ENCODE measurements around the gene MUC6. TPM values are rescaled to one million over a fixed set of nuclear protein-coding genes. Genes with fewer than 3 reads are reported as not detected.

The MUC6 gene
- total RNA-seq, 2 donors from 2014 or later, result 0.10 TPM; not detected in 1

DNA sequence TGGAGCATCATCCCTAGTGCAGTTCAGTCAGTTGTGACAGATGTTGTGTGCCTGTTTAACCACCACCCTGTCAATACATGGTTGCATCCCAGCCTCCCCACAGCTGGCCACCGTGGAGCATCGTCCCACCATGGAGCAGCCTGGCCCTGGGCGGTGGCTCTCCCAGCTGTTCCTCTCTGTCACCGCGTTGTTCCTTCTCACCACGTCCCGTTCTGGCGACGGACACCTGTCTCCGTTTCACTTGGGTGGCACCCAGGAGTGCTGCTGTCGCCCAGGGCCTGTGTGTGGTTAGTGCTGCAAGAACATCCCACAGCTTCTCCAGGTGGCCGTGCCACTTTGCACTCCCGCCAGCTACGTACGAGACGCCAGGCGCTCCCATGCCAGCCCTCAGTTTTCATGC, 26.5 kb downstream of the MUC6 start:
- H3K27me3 ChIP-seq, result no peaks in the 10 kb centered on the region
- TF ChIP-seq, protein P1, sequence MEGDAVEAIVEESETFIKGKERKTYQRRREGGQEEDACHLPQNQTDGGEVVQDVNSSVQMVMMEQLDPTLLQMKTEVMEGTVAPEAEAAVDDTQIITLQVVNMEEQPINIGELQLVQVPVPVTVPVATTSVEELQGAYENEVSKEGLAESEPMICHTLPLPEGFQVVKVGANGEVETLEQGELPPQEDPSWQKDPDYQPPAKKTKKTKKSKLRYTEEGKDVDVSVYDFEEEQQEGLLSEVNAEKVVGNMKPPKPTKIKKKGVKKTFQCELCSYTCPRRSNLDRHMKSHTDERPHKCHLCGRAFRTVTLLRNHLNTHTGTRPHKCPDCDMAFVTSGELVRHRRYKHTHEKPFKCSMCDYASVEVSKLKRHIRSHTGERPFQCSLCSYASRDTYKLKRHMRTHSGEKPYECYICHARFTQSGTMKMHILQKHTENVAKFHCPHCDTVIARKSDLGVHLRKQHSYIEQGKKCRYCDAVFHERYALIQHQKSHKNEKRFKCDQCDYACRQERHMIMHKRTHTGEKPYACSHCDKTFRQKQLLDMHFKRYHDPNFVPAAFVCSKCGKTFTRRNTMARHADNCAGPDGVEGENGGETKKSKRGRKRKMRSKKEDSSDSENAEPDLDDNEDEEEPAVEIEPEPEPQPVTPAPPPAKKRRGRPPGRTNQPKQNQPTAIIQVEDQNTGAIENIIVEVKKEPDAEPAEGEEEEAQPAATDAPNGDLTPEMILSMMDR (IDR thresholded peaks at IDR 0.05), result no peak

DNA sequence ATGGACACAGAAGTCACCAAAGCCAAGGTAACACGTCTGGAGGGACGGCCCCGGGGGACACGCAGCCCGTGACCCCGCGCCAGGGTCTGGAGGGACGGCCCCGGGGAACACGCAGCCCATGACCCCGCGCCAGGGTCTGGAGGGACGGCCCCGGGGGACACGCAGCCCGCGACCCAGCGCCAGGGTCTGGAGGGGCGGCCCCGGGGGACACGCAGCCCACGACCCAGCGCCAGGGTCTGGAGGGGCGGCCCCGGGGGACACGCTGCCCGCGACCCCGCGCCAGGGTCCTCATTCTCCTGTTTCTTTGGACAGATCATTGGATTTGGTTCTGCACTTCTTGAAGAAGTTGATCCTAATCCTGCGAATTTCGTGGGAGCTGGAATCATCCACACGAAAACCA, 27.1 kb downstream of the MUC6 start:
- H3K36me3 ChIP-seq, result peaks cover 21% of the 10 kb centered on the region
- intact Hi-C loops (cut with DNase I), result no loop called here
- no peaks in the 10 kb centered on the region for H3K4me1 ChIP-seq
- no peaks in the 10 kb centered on the region for H3K9me3 ChIP-seq
- DNase-seq, result no peak
- TF ChIP-seq, protein P1 (IDR thresholded peaks at IDR 0.05), result no peak
- H3K27ac ChIP-seq, result no peak overlapping the region
- H3K4me3 ChIP-seq, result no peak overlapping the region
- no peak overlapping the region for H3K9ac ChIP-seq (ENCODE audit: low read depth in 2 of 2, low read length in 2 of 2)
- no peaks in the 10 kb centered on the region for H3K27me3 ChIP-seq

More for the DNA sequence above, 26.5 kb downstream of the MUC6 start:
- no peak overlapping the region for H3K4me3 ChIP-seq
- H3K9ac ChIP-seq (ENCODE audit: low read depth in 2 of 2, low read length in 2 of 2), result no peak overlapping the region
- no peak for DNase-seq
- no peaks in the 10 kb centered on the region for H3K4me1 ChIP-seq
- intact Hi-C loops (cut with DNase I), result no loop called here
- no peaks in the 10 kb centered on the region for H3K9me3 ChIP-seq
- H3K36me3 ChIP-seq, result peaks cover 21% of the 10 kb centered on the region
- H3K27ac ChIP-seq, result no peak overlapping the region

DNA sequence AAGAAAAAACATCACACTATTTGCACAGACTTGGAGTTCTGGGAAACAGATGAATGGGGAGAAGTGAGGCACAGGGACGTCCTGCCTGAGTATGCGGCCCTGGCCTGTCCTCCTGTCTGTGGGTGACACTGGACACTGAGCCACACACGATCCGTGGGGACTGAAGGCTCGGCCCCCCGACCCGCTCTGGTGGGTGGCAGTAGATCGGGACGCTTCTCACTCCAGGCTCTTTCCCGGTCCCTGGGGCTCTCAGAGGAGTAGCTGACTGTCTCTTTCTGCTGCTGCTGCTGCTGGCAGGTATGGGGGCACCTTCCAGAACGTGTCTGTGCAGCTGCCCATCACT, 27.7 kb downstream of the MUC6 start:
- Histone ChIP-seq H3K27me3 (no peaks in the 10 kb centered on the region), H3K9me3 (no peaks in the 10 kb centered on the region), H3K9ac (ENCODE audit: low read depth in 2 of 2, low read length in 2 of 2) (no peak overlapping the region), H3K4me1 (no peaks in the 10 kb centered on the region), H3K36me3 (peaks cover 21% of the 10 kb centered on the region), H3K4me3 (no peak overlapping the region), H3K27ac (no peak overlapping the region)
- intact Hi-C loops (cut with DNase I), result no loop called here
- DNase-seq, result no peak
- TF ChIP-seq, protein P1 (IDR thresholded peaks at IDR 0.05), result no peak

GRCh38 chr11:1008001-1008802, 28.3 kb downstream of the MUC6 start:
- Histone ChIP-seq H3K36me3 (peaks cover 21% of the 10 kb centered on the region), H3K4me1 (no peaks in the 10 kb centered on the region), H3K27me3 (no peaks in the 10 kb centered on the region), H3K9me3 (no peaks in the 10 kb centered on the region), H3K9ac (ENCODE audit: low read depth in 2 of 2, low read length in 2 of 2) (no peak overlapping the region), H3K27ac (no peak overlapping the region), H3K4me3 (no peak overlapping the region)
- intact Hi-C loops (cut with DNase I), result no loop called here
- TF ChIP-seq, protein P1 (IDR thresholded peaks at IDR 0.05), result no peak
- DNase-seq, result no peak

DNA sequence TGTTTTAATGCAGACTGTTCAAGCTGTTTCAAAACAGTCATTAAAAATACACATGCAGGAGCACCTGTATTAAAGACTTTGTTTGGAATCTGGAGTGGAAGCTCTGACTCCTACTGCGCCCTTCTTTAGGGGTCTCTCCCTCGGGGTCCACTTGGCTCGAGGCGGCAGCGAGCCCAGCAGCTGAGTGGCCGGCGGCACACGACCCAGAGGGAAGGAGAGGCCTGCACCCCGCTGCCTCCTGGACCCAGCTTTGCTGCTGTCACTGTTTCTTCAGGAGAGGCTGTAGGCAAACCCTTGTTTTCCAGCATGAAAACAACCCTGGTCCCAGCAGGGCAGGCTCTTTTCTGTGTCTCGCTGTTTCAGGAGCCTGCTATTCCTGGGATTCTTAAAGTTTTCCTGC, 29.2 kb downstream of the MUC6 start:
- Histone ChIP-seq H3K4me3 (no peak overlapping the region), H3K36me3 (peaks cover 21% of the 10 kb centered on the region), H3K27ac (no peak overlapping the region), H3K9ac (ENCODE audit: low read depth in 2 of 2, low read length in 2 of 2) (no peak overlapping the region), H3K9me3 (no peaks in the 10 kb centered on the region), H3K4me1 (no peaks in the 10 kb centered on the region), H3K27me3 (no peaks in the 10 kb centered on the region)
- TF ChIP-seq, protein P1 (IDR thresholded peaks at IDR 0.05), result no peak
- intact Hi-C loops (cut with DNase I), result no loop called here
- no peak for DNase-seq

Measured in colonic mucosa (tissue), 4 donors.